Measurements from ENCODE around the gene PRODH2.
"Not testable (repeated sequence)": the region's sequence is repeated elsewhere in the genome, so short reads cannot be mapped to it uniquely, and the experiment has no call there.

The PRODH2 gene

DNA sequence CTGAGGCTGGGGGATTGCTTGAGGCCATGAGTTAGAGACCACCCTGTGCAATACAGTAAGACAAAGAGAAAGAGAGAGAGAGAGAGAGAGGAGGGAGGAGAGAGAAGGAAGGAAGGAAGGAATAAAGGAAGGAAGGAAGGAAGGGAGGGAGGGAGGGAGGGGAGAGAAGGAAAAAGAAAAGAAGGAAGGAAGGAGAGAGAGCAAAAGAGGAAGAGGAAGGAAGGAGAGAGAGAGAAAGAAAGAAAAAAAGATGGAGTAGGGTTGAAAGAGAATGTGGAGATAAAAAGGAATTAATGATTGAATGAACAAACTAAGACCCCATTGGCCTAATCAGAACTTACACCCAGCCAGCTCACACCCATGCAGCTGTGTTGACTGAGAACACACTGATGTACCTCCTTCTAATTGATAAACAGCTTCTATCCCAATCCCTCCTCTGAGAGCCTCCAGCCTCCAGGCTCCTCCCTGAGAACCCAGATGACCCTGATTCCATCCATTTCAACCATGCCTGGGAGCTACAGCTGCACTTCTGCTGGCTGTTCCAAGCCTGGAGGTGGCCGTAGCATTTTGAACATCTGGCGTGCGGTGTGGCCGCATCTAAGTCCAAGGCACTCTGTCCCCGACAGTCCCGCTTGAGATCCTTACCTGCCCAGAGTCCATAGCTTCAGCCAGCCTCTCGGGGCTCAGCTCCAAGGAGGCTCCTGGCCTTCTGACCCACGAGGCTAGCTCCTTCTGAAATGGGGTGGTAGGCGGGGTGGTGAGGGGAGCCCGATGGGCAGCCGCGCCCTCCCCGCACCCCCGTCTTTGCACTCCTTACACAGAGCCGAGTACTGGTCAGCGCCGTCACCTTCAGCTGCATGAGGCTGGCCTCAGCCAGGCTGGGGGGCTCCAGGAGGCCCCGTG, 1.1 kb downstream of the PRODH2 start:
- H3K4me1 ChIP-seq (ENCODE audit: control insufficient read depth, low read depth, low read length): no peaks in the 10 kb centered on the region
- H3K9ac ChIP-seq (ENCODE audit: low read length): no peak overlapping the region
- H3K36me3 ChIP-seq (ENCODE audit: control insufficient read depth, low read depth, low read length): no peaks in the 10 kb centered on the region
- H3K27ac ChIP-seq (ENCODE audit: low read length): no peak overlapping the region
- H3K27me3 ChIP-seq (ENCODE audit: control insufficient read depth, insufficient read depth, low read length): no peaks in the 10 kb centered on the region
- no peak overlapping the region for H3K4me3 ChIP-seq (ENCODE audit: low read length)
- no peaks in the 10 kb centered on the region for H3K9me3 ChIP-seq (ENCODE audit: control insufficient read depth, low read depth, low read length)

DNA sequence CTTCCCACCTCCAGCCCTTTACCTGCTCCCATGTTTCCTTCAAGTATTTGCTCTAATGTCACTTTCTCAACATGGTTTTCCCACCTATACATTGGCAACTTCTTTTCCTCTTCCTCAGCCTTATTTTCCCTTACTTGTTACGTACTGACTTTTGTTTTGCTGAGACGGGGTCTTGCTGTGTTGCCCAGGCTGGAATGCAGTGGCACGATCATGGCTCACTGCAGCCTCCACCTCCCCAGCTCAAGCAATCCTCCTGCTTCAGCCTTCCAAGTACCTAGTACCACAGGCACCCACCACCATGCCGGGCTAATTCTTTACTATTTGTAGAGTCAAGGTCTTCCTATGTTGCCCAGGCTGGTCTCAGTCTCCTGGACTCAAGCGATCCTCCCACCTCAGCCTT, 5.0 kb downstream of the PRODH2 start:
- no peak overlapping the region for H3K9ac ChIP-seq (ENCODE audit: low read length)
- H3K27ac ChIP-seq (ENCODE audit: low read length): no peak overlapping the region
- no peaks in the 10 kb centered on the region for H3K36me3 ChIP-seq (ENCODE audit: control insufficient read depth, low read depth, low read length)
- H3K27me3 ChIP-seq (ENCODE audit: control insufficient read depth, insufficient read depth, low read length): no peaks in the 10 kb centered on the region
- H3K4me1 ChIP-seq (ENCODE audit: control insufficient read depth, low read depth, low read length): no peaks in the 10 kb centered on the region
- H3K4me3 ChIP-seq (ENCODE audit: low read length): no peak overlapping the region
- no peaks in the 10 kb centered on the region for H3K9me3 ChIP-seq (ENCODE audit: control insufficient read depth, low read depth, low read length)

DNA sequence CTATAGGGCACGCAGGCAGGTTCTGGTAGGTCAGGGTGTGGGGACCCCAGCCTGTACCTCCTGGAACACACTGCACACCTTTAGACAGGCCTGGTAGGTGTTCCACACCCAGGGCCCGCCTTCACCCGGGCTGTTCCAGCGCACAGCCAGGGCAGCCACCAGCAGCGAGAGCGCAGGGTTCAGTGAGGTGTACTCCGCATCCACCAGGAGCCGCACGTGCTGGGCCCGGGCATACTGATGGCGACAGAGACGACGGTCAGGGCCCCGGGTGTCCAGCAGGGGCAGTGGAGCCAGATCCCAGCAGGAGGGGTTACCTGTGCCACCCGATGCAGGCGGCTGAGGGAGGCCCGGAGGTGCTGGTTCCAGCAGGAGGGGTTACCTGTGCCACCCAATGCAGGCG, 6.0 kb downstream of the PRODH2 start:
- H3K27me3 ChIP-seq (ENCODE audit: control insufficient read depth, insufficient read depth, low read length): no peaks in the 10 kb centered on the region

DNA sequence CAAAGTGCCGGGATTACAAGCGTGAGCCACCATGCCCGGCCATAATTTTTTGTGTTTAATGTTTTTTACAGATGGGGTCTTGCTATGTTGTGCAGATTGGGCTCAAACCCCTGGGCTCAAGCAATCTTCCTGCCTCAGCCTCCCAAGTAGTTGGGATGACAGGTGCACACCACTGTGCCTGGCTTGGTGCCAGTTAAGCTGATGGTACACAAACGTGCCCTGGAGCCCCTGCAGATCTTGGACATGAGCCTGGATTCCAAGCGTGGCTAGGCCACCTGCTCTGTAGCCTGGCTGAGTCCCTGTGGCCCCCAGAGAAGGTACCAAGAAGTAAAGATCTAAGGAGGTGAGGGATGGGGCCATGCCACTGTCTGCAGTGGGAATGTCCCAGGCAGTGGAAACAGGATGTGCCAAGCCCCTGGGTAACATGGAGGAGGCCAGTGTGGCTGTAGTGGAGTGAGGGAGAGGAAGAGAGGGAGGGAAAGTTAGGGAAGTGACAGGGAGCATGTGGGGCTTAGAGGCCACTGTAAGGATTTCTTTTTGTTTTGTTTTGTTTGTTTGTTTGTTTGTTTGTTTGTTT, 7.0 kb downstream of the PRODH2 start:
- Histone ChIP-seq H3K36me3 (ENCODE audit: control insufficient read depth, low read depth, low read length) (no peaks in the 10 kb centered on the region), H3K4me1 (ENCODE audit: control insufficient read depth, low read depth, low read length) (no peaks in the 10 kb centered on the region), H3K9me3 (ENCODE audit: control insufficient read depth, low read depth, low read length) (no peaks in the 10 kb centered on the region), H3K27me3 (ENCODE audit: control insufficient read depth, insufficient read depth, low read length) (no peaks in the 10 kb centered on the region), H3K27ac (ENCODE audit: low read length) (no peak overlapping the region), H3K4me3 (ENCODE audit: low read length) (no peak overlapping the region), H3K9ac (ENCODE audit: low read length) (no peak overlapping the region)

More for the DNA sequence above, 6.0 kb downstream of the PRODH2 start:
- Histone ChIP-seq H3K36me3 (ENCODE audit: control insufficient read depth, low read depth, low read length) (no peaks in the 10 kb centered on the region), H3K27ac (ENCODE audit: low read length) (no peak overlapping the region), H3K4me1 (ENCODE audit: control insufficient read depth, low read depth, low read length) (no peaks in the 10 kb centered on the region), H3K9me3 (ENCODE audit: control insufficient read depth, low read depth, low read length) (no peaks in the 10 kb centered on the region), H3K4me3 (ENCODE audit: low read length) (no peak overlapping the region), H3K9ac (ENCODE audit: low read length) (no peak overlapping the region)

DNA sequence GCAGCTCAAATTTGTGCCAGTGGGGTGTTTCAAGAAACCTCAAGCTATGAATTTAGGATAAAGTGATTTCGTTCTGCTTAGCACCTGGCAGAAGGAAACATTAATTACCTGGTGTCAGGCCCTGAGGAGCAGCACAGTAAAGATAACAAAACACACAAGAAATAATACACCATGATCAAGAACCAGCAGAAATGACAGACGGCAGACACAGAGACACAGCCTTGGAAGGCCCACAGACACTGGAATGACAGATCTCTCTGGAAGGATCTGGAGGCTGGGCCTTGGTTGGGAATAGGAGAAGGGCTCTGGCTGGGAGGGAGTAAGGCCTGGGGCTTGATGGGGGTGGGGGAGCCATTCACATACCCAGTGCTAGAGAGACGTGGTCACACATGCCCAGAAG, 10.8 kb downstream of the PRODH2 start:
- no peaks in the 10 kb centered on the region for H3K9me3 ChIP-seq (ENCODE audit: control insufficient read depth, low read depth, low read length)
- H3K9ac ChIP-seq (ENCODE audit: low read length): no peak overlapping the region
- H3K36me3 ChIP-seq (ENCODE audit: control insufficient read depth, low read depth, low read length): no peaks in the 10 kb centered on the region
- H3K4me1 ChIP-seq (ENCODE audit: control insufficient read depth, low read depth, low read length): no peaks in the 10 kb centered on the region
- peaks cover 14% of the 10 kb centered on the region for H3K27me3 ChIP-seq (ENCODE audit: control insufficient read depth, insufficient read depth, low read length)
- no peak overlapping the region for H3K4me3 ChIP-seq (ENCODE audit: low read length)
- H3K27ac ChIP-seq (ENCODE audit: low read length): no peak overlapping the region

DNA sequence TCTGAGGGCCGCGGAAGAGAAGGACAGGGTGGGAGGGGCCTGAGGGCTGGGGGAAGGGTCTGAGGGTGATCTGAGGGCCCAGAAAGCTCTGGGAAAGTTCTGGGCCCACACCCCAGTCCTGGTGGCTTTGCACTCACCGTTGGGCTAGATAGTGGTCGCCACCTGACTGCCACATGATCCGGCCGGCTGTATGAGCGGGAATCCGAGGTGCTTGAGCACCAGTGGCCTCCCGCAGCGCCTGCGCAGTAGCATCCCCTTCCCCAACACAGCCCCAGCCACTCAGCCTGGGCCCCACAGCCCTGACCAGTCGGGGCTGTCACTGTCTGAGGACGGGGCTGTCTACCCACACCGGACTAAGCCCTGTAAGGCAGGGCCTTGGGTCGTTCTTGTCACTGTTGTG, 15.0 kb downstream of the PRODH2 start:
- Histone ChIP-seq H3K4me3 (ENCODE audit: low read length) (peak overlapping the region; percentile 49), H3K9me3 (ENCODE audit: control insufficient read depth, low read depth, low read length) (no peaks in the 10 kb centered on the region), H3K4me1 (ENCODE audit: control insufficient read depth, low read depth, low read length) (no peaks in the 10 kb centered on the region), H3K9ac (ENCODE audit: low read length) (no peak overlapping the region), H3K36me3 (ENCODE audit: control insufficient read depth, low read depth, low read length) (no peaks in the 10 kb centered on the region), H3K27ac (ENCODE audit: low read length) (no peak overlapping the region), H3K27me3 (ENCODE audit: control insufficient read depth, insufficient read depth, low read length) (peaks cover 32% of the 10 kb centered on the region)

DNA sequence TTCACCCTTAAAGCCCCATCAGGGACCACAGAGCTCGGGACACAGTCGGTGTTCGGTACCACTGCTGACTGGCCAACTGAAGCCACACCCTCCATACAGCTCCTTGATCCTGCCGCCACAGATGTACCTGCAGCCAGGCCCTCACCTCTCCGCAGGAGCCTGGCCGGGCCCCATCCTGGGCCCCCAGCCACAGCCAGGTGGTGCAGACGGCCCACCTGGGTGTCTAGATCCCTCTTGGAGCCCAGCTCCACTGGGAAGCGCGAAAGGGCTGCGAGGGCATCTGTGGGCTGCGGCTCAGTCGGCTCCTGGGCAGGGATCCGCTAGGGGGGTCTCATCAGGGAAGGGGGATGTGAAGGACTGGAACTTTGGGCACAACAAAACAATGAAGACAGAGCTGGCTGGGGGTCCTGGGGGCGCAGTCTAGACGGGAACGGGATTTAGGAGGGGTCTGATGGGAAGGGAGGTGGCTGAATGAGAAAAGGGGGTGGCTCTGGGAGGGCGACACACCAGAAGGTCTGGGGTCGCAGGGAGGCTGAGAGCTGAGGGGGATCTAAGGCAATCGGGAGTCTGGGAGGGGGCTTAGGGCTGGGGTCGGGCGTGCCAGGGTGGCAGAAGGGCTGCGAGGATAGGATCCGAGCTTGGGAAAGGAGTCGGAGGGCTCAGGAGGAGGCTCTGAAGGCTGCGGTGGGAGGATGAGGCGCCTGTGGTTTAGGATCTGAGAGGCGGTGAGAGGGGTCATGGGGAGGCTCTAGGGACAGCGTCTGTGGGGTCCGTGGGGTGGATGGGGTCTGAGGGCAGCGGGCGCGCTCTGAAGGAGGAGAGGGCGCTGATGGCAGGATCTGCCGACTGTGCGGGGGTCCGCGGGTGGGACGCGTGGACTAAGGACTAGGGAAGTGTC, 15.8 kb downstream of the PRODH2 start:
- Histone ChIP-seq H3K4me1 (ENCODE audit: control insufficient read depth, low read depth, low read length) (no peaks in the 10 kb centered on the region), H3K9me3 (ENCODE audit: control insufficient read depth, low read depth, low read length) (no peaks in the 10 kb centered on the region), H3K9ac (ENCODE audit: low read length) (no peak overlapping the region), H3K4me3 (ENCODE audit: low read length) (peak overlapping the region; percentile 49), H3K36me3 (ENCODE audit: control insufficient read depth, low read depth, low read length) (no peaks in the 10 kb centered on the region), H3K27me3 (ENCODE audit: control insufficient read depth, insufficient read depth, low read length) (peaks cover 32% of the 10 kb centered on the region), H3K27ac (ENCODE audit: low read length) (no peak overlapping the region)

DNA sequence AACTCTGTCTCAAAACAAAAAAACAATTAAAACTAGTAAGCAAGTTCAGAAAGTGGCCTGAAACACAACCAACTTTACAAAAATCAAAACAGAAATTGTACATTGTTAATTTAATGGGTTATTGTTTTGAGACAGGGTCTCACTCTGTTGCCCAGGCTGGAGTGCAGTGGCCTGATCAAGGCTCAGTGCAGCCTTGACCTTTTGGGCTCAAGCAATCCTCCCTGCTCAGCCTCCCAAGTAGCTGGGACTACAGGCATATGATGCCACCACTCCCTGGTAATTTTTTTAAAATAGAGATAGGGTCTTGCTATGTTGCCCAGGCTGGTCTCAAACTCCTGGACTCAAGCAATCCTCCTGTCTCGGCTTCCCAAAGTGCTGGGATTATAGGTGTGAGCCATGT, 17.1 kb downstream of the PRODH2 start:
- H3K9ac ChIP-seq (ENCODE audit: low read length); H3K4me3 ChIP-seq (ENCODE audit: low read length); H3K27ac ChIP-seq (ENCODE audit: low read length); H3K36me3 ChIP-seq (ENCODE audit: control insufficient read depth, low read depth, low read length); H3K4me1 ChIP-seq (ENCODE audit: control insufficient read depth, low read depth, low read length); H3K9me3 ChIP-seq (ENCODE audit: control insufficient read depth, low read depth, low read length): not testable (repeated sequence)
- peaks cover 32% of the 10 kb centered on the region for H3K27me3 ChIP-seq (ENCODE audit: control insufficient read depth, insufficient read depth, low read length)

DNA sequence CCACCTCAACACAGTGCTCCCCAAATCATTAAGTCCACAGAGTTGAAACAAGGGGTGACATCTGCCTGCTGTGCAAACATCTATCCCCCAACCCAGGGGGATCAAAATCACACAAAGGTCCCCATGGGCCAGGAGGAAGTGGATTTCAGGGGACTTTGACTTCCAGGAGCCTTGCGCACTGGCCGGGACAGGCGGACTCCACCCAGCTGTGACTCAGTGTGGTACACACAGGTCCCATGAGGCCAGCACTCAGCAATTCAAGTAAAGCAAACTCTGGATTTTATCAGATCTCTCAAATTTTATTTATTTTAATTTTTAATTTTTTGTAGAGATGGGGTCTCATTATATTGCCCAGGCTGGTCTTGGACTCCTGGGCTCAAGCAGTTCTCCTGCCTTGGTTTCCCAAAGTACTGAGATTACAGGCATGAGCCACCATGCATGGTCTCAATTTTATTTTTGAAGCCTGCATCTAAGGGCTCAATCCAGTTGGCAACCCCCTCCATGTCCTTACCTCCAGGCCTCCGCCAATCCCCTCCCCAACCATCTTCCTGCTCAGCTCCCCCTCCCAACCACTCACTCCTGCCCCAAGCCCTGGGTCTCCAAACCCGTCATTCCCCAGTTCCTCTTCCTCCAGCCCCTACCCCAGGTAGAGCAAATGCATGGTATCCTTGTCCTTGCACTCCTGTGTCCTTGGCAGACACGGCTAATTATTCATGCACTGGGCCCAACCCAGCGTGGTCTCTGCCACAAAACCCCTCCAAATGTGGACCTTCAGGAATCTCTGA, 19.1 kb downstream of the PRODH2 start:
- no peaks in the 10 kb centered on the region for H3K9me3 ChIP-seq (ENCODE audit: control insufficient read depth, low read depth, low read length)
- no peak overlapping the region for H3K4me3 ChIP-seq (ENCODE audit: low read length)
- H3K27ac ChIP-seq (ENCODE audit: low read length): no peak overlapping the region
- no peaks in the 10 kb centered on the region for H3K36me3 ChIP-seq (ENCODE audit: control insufficient read depth, low read depth, low read length)
- H3K27me3 ChIP-seq (ENCODE audit: control insufficient read depth, insufficient read depth, low read length): peaks cover 32% of the 10 kb centered on the region
- no peak overlapping the region for H3K9ac ChIP-seq (ENCODE audit: low read length)
- H3K4me1 ChIP-seq (ENCODE audit: control insufficient read depth, low read depth, low read length): no peaks in the 10 kb centered on the region

DNA sequence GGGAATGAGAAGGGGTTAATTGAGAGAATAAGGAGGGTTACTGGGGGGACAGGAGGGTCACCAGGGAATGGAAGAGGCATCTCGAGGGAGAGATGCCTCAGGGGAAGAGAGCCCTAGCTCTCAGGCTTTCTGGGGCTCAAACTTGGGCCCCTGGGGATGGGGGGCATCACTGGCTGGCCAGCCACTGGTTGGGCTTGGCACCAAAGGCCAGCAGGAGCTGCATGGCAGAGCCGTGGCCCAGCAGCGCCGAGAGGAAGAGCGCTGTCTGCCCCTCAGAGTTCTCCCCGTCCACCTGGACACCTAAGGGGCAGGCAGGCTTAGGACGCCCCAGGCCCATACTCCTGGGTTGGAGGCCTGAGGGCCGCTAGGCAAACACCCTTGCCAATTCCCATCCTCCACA, 19.8 kb downstream of the PRODH2 start:
- no peak overlapping the region for H3K27ac ChIP-seq (ENCODE audit: low read length)
- no peaks in the 10 kb centered on the region for H3K36me3 ChIP-seq (ENCODE audit: control insufficient read depth, low read depth, low read length)
- no peak overlapping the region for H3K4me3 ChIP-seq (ENCODE audit: low read length)
- H3K4me1 ChIP-seq (ENCODE audit: control insufficient read depth, low read depth, low read length): no peaks in the 10 kb centered on the region
- peaks cover 28% of the 10 kb centered on the region for H3K27me3 ChIP-seq (ENCODE audit: control insufficient read depth, insufficient read depth, low read length)
- no peak overlapping the region for H3K9ac ChIP-seq (ENCODE audit: low read length)
- H3K9me3 ChIP-seq (ENCODE audit: control insufficient read depth, low read depth, low read length): no peaks in the 10 kb centered on the region

DNA sequence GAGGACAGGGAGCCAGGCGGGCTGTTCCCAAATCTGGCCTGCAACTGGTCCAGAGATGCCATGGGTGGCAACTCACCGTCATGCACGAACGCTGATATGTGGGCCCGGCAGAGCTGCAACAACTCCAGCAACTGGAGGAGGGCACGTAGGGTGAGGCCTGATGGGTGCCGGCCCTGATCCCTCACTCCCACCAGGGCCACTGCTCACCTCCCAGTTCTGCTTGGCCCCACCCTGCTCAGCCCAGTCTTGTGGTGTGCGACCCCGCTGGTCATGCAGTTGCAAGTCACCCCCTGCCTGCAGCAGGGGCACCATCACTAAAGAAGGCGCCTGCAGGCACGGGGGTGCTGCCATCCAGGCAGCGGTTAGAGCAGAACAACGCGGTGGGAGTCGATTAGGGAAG, 20.3 kb downstream of the PRODH2 start:
- no peak overlapping the region for H3K4me3 ChIP-seq (ENCODE audit: low read length)
- no peak overlapping the region for H3K9ac ChIP-seq (ENCODE audit: low read length)
- no peaks in the 10 kb centered on the region for H3K4me1 ChIP-seq (ENCODE audit: control insufficient read depth, low read depth, low read length)
- H3K27me3 ChIP-seq (ENCODE audit: control insufficient read depth, insufficient read depth, low read length): peaks cover 23% of the 10 kb centered on the region
- H3K36me3 ChIP-seq (ENCODE audit: control insufficient read depth, low read depth, low read length): no peaks in the 10 kb centered on the region
- H3K9me3 ChIP-seq (ENCODE audit: control insufficient read depth, low read depth, low read length): no peaks in the 10 kb centered on the region
- no peak overlapping the region for H3K27ac ChIP-seq (ENCODE audit: low read length)
